SK-N-SH (cell line): ENCODE measurements around the gene KCNJ10. TPM values are rescaled to one million over a fixed set of nuclear protein-coding genes. Genes with fewer than 3 reads are reported as not detected.

Experiments
- CTCF ChIA-PET: fragments of 300-600, 350-600 bp; formaldehyde crosslinking; extraction: SDS; loops from one replicate; lab custom pipeline; 2021; lab: Yijun Ruan, JAX
- POLR2A ChIA-PET: fragments of 350-600 bp; sonication (Branson Sonifier 250); formaldehyde crosslinking; extraction: SDS; loops from one replicate; lab custom pipeline; 2020; ENCODE audit warnings: antibody characterized with exemption, inconsistent platforms; lab: Yijun Ruan, JAX
- DNase-seq: peaks from one replicate; pipeline ENCODE4 v3.0.0; 2012
- H2AFZ ChIP-seq: fragments of 200-600 bp; sonication (generic); 2 replicates; pipeline ENCODE4 v1.8.1; 2016; ENCODE audit warnings: antibody characterized with exemption, mild to moderate bottlenecking, low read depth
- H3F3A ChIP-seq: fragments of 200-600 bp; sonication (generic); replicated peaks from 2 replicates; pipeline ENCODE3; 2016; ENCODE audit warnings: antibody characterized with exemption, mild to moderate bottlenecking; ENCODE audit not compliant: insufficient read depth
- H3K27ac ChIP-seq, 2 experiments: fragments of 200-500 bp in 1 of 2; fragments of 200-600 bp in 1 of 2; sonication (Bioruptor generic) in 1 of 2; sonication (generic), shearing (Covaris generic) in 1 of 2; 2 replicates each; pipeline versions ENCODE4 v1.5.1 to v1.6.1; 2014 to 2016; ENCODE audit warnings: low read depth in 2 of 2, inconsistent platforms in 1 of 2, low read length in 1 of 2, mild to moderate bottlenecking in 1 of 2, mixed read lengths in 1 of 2
- H3K27me3 ChIP-seq: fragments of 200-600 bp; sonication (generic), shearing (Covaris generic); 2 replicates; pipeline ENCODE4 v1.6.1; 2016; ENCODE audit warnings: mixed run types; ENCODE audit not compliant: insufficient read depth
- H3K36me3 ChIP-seq, 2 experiments: fragments of 200-500 bp in 1 of 2; fragments of 200-600 bp in 1 of 2; sonication (Bioruptor generic) in 1 of 2; sonication (generic) in 1 of 2; replicated peaks in 1 of 2; 2 replicates each; pipeline versions ENCODE3 to v1.5.1; 2014 to 2016; ENCODE audit warnings: low read length in 1 of 2, mild to moderate bottlenecking in 1 of 2; ENCODE audit not compliant: insufficient read depth in 2 of 2, control insufficient read depth in 1 of 2
- H3K4me1 ChIP-seq, 2 experiments: fragments of 200-500 bp in 1 of 2; fragments of 200-600 bp in 1 of 2; sonication (Bioruptor generic) in 1 of 2; sonication (generic), shearing (Covaris generic) in 1 of 2; 2 replicates each; pipeline versions ENCODE4 v1.5.1 to v1.6.1; 2014 to 2016; ENCODE audit warnings: low read depth in 1 of 2, low read length in 1 of 2, mixed run types in 1 of 2; ENCODE audit not compliant: insufficient read depth in 2 of 2, control insufficient read depth in 1 of 2
- H3K4me2 ChIP-seq: fragments of 200-600 bp; sonication (generic), shearing (Covaris generic); 2 replicates; pipeline ENCODE4 v1.6.1; 2017; ENCODE audit warnings: mixed run types
- H3K4me3 ChIP-seq, 2 experiments: fragments of 200-500 bp in 1 of 2; fragments of 200-600 bp in 1 of 2; sonication (Bioruptor generic) in 1 of 2; sonication (generic), shearing (Covaris generic) in 1 of 2; 2 replicates each; pipeline versions ENCODE4 v1.5.1 to v1.8.1; 2014 to 2016; ENCODE audit warnings: low read depth in 2 of 2, inconsistent platforms in 1 of 2, low read length in 1 of 2, mild to moderate bottlenecking in 1 of 2, mixed read lengths in 1 of 2, moderate library complexity in 1 of 2
- H3K79me2 ChIP-seq: fragments of 200-600 bp; sonication (generic); 2 replicates; pipeline ENCODE4 v1.8.1; 2017; ENCODE audit warnings: mild to moderate bottlenecking; ENCODE audit not compliant: insufficient read depth
- H3K9ac ChIP-seq: fragments of 200-600 bp; sonication (generic); 2 replicates; pipeline ENCODE4 v1.6.1; 2017; ENCODE audit warnings: mixed run types
- H3K9me2 ChIP-seq: fragments of 200-600 bp; sonication (generic); 2 replicates; pipeline ENCODE4 v1.6.1; 2017; ENCODE audit warnings: mixed run types
- H3K9me3 ChIP-seq: fragments of 200-600 bp; sonication (generic); 2 replicates; pipeline ENCODE4 v1.6.1; 2017; ENCODE audit warnings: mixed run types, mild to moderate bottlenecking, moderate library complexity
- H4K20me1 ChIP-seq: fragments of 200-600 bp; sonication (generic); 2 replicates; pipeline ENCODE4 v1.6.1; 2017; ENCODE audit warnings: mild to moderate bottlenecking, mixed run types; ENCODE audit not compliant: insufficient read depth
- CHD2 ChIP-seq: fragments of 150-350 bp; IDR thresholded peaks from 2 replicates; pipeline ENCODE4 v1.6.1; 2018; ENCODE audit warnings: low read length; ENCODE audit not compliant: partially characterized antibody
- ELF1 ChIP-seq: IDR thresholded peaks from 2 replicates; pipeline ENCODE4 v1.4.0; 2012
- EP300 ChIP-seq, 2 experiments: IDR thresholded peaks; 2 replicates each; pipeline versions ENCODE4 v1.4.0 to v1.6.1; 2012; ENCODE audit warnings: borderline replicate concordance in 1 of 2, low read depth in 1 of 2, low read length in 1 of 2
- FOSL2 ChIP-seq: IDR thresholded peaks from 2 replicates; pipeline ENCODE4 v1.4.0; 2012; ENCODE audit warnings: low read depth, mild to moderate bottlenecking, moderate library complexity, borderline replicate concordance
- FOXJ3 ChIP-seq: sonication (generic); formaldehyde crosslinking; IDR thresholded peaks from 2 replicates; pipeline ENCODE4 v1.5.1; 2020; ENCODE audit warnings: mild to moderate bottlenecking, missing genetic modification reagents
- FOXM1 ChIP-seq: IDR thresholded peaks from 2 replicates; pipeline ENCODE4 v1.4.0; 2012; ENCODE audit warnings: low read depth, mild to moderate bottlenecking
- MEF2A ChIP-seq: IDR thresholded peaks from 2 replicates; pipeline ENCODE4 v1.4.0; 2012; ENCODE audit warnings: low read depth, borderline replicate concordance
- RAD21 ChIP-seq: IDR thresholded peaks from 2 replicates; pipeline ENCODE4 v1.6.1; 2012; ENCODE audit warnings: mild to moderate bottlenecking, low read length
- RCOR1 ChIP-seq: fragments of 150-350 bp; IDR thresholded peaks from 2 replicates; pipeline ENCODE4 v1.6.1; 2017; ENCODE audit warnings: antibody characterized with exemption, low read length
- RFX5 ChIP-seq: IDR thresholded peaks from 2 replicates; pipeline ENCODE4 v1.6.1; 2012; ENCODE audit warnings: mild to moderate bottlenecking, improper control_type of control experiment, low read length
- RXRA ChIP-seq: IDR thresholded peaks from 2 replicates; pipeline ENCODE4 v1.4.0; 2012; ENCODE audit warnings: low read depth, mild to moderate bottlenecking, borderline replicate concordance
- SIN3A ChIP-seq: IDR thresholded peaks from 2 replicates; pipeline ENCODE4 v1.6.1; 2012; ENCODE audit warnings: low read depth, mild to moderate bottlenecking, low read length, moderate library complexity, borderline replicate concordance
- SMC3 ChIP-seq: IDR thresholded peaks from 2 replicates; pipeline ENCODE4 v1.6.1; 2012; ENCODE audit warnings: low read depth, low read length, improper control_type of control experiment
- WGBS: methylation state at CpG from one replicate; pipeline ENCODE4 v1.1.6; 2017; ENCODE audit warnings: low lambda C conversion rate; 5-methylcytosine and 5-hydroxymethylcytosine counted together
- polyA plus RNA-seq, 3 experiments: library from polyadenylated mRNA; depleted of rRNA; stranded (reverse); fragments of >200 nt; gene quantifications; 2 replicates each; pipeline ENCODE4 v1.2.3, GENCODE V29; 2012
- TF ChIP-seq, protein P1 (sequence below): fragments of 200-600 bp; sonication (generic); IDR thresholded peaks from 2 replicates; pipeline ENCODE4 v1.6.1; 2017; ENCODE audit warnings: antibody characterized with exemption, mild to moderate bottlenecking, moderate library complexity
- TF ChIP-seq, protein P2 (sequence below): IDR thresholded peaks from 2 replicates; pipeline ENCODE4 v1.4.0; 2012; ENCODE audit warnings: low read depth, borderline replicate concordance
- TF ChIP-seq, protein P3 (sequence below): IDR thresholded peaks from 2 replicates; pipeline ENCODE4 v1.6.1; 2012; ENCODE audit warnings: mild to moderate bottlenecking, low read depth, low read length, moderate library complexity
- TF ChIP-seq, protein P4 (sequence below): IDR thresholded peaks from 2 replicates; pipeline ENCODE4 v1.4.0; 2012; ENCODE audit warnings: low read depth

KCNJ10 gene
- polyA plus RNA-seq, 1 of the 3 experiments (the other 2 are of a cell fraction) = not detected

DNA sequence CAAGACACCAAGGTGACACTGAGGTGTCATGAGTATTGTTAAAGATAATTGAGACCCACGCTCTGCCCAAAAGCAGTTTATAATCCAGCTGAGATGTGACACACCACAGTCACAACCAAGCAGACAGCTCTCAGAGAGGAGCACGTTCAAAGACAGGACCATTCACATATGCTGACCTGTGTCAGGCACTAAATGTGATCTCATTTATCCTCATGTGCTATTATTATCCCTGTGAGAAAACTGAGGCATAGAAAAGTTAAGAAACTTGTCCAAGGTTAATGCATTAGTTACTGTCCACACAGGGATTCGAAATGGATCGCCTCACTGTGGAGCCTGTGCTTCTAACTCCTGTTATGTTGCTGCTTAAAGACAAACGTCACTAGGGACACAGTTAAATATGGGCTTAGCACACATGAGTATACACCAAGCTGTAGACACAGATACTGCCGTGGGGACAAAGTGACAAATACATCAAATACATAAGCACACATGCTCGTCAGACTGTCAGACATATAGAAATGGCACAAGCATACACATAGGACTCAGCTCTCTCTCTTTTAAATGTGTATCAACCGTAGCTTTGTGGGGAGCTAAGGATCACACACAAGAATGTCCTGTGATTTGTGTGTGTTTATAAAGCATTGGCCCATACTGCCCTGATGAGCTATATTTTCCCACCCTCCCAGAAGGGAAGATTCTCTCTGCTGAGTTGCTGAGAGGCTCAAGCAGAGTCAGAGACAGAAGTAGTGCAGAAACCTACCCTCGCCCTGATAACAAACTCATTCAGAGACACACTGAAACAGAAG lies 32.0 kb upstream of the KCNJ10 start:
- Histone ChIP-seq H3K27me3 (no peaks in the 10 kb centered on the region), H4K20me1 (no peaks in the 10 kb centered on the region), H3K9me3 (no peaks in the 10 kb centered on the region), H3K27ac (no peak overlapping the region), H3K4me2 (no peak overlapping the region), H3K9ac (no peak overlapping the region), H3K36me3 (no peaks in the 10 kb centered on the region), H2AFZ (0 out of 2 replicates have a peak overlapping the region, but pooled peaks have one; percentile 84), H3F3A (peaks cover 11% of the 10 kb centered on the region), H3K4me1 (peaks cover 7 to 25% of the 10 kb centered on the region in 2 experiments; a peak in 1 of 4 replicates), H3K9me2 (no peaks in the 10 kb centered on the region), H3K79me2 (no peaks in the 10 kb centered on the region), H3K4me3 (no peak overlapping the region)
- ChIA-PET CTCF (interaction anchor here (0.7 to 6.8 kb wide), 54 partner anchors 9 to 300 kb away, joined by 3 to 105 read pairs (median 5); partner anchors contain the start of genes ATP1A2, CASQ1, DCAF8 and PEX19), POLR2A (interaction anchor here (0.6 to 2.0 kb wide), 2 partner anchors 117 to 150 kb away, joined by 3 to 8 read pairs; no protein-coding TSS in a partner anchor)
- no peak for TF ChIP-seq RFX5
- 0 out of 2 replicates have a peak, but pooled peaks have one; percentile 3 for TF ChIP-seq FOXJ3
- WGBS = 67% methylated on average over 9 of the region's 9 CpGs
- no peak for DNase-seq

DNA sequence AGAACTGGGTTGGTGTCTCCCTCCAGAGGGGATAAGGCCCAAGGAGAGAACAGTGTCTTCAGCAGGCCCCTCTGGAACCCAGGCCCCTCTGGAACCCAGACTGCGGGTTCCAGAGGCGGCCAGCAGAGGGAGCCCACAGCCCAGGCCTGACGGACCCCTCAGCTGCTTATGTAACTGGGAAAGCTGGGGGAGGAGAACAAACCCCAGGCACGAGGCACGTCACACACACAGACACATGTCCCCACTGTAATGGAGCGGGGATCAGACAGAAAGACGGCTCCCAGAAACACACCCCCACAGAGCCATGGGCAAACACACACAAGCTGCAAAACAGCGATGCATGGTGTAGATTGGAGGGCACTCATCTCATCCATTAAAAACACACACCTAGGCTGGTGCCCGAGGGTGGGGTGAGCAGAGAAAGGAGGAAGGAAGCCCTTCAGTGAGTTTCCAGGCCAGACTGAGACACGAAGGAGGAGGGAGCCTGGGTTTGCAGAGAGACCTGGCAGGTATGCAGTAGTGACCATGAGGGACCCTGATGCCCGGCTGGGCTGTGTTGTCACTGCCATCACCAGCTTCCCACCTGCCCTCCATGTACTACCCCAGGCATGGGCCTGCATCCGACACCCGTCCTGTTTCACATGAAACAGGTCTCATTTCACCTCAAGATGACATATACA lies 31.2 kb upstream of the KCNJ10 start:
- peak overlapping the region; percentile 84; the same call in 1 of the 2 replicates for H2AFZ ChIP-seq
- H3K4me2 ChIP-seq = peak overlapping the region; percentile 65; the same call in 1 of the 2 replicates
- H3K79me2 ChIP-seq = no peaks in the 10 kb centered on the region
- H3K27me3 ChIP-seq = no peaks in the 10 kb centered on the region
- ChIA-PET CTCF (interaction anchor here (0.6 to 6.8 kb wide), 67 partner anchors 9 to 306 kb away, joined by 3 to 105 read pairs (median 4); partner anchors contain the start of genes ATP1A2, CASQ1, DCAF8 and PEX19), POLR2A (interaction anchor here (0.6 to 2.0 kb wide), 2 partner anchors 118 to 151 kb away, joined by 3 to 8 read pairs; no protein-coding TSS in a partner anchor)
- 20% methylated on average over 11 of the region's 13 CpGs for WGBS
- no peak overlapping the region; the same call in 1 of the 2 replicates for H3K9ac ChIP-seq
- no peak overlapping the region; a peak in 1 of 4 replicates for H3K4me3 ChIP-seq
- H3K36me3 ChIP-seq = no peaks in the 10 kb centered on the region
- H3K9me2 ChIP-seq = no peaks in the 10 kb centered on the region
- no peaks in the 10 kb centered on the region for H3K9me3 ChIP-seq
- no peaks in the 10 kb centered on the region for H4K20me1 ChIP-seq
- DNase-seq = peak; percentile 86
- H3K27ac ChIP-seq = no peak overlapping the region
- H3F3A ChIP-seq = peaks cover 11% of the 10 kb centered on the region
- peaks cover 7 to 31% of the 10 kb centered on the region in 2 experiments; a peak in 1 of 4 replicates for H3K4me1 ChIP-seq
- TF ChIP-seq, protein P1, sequence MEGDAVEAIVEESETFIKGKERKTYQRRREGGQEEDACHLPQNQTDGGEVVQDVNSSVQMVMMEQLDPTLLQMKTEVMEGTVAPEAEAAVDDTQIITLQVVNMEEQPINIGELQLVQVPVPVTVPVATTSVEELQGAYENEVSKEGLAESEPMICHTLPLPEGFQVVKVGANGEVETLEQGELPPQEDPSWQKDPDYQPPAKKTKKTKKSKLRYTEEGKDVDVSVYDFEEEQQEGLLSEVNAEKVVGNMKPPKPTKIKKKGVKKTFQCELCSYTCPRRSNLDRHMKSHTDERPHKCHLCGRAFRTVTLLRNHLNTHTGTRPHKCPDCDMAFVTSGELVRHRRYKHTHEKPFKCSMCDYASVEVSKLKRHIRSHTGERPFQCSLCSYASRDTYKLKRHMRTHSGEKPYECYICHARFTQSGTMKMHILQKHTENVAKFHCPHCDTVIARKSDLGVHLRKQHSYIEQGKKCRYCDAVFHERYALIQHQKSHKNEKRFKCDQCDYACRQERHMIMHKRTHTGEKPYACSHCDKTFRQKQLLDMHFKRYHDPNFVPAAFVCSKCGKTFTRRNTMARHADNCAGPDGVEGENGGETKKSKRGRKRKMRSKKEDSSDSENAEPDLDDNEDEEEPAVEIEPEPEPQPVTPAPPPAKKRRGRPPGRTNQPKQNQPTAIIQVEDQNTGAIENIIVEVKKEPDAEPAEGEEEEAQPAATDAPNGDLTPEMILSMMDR = peak; percentile 95
- TF ChIP-seq, protein P2, sequence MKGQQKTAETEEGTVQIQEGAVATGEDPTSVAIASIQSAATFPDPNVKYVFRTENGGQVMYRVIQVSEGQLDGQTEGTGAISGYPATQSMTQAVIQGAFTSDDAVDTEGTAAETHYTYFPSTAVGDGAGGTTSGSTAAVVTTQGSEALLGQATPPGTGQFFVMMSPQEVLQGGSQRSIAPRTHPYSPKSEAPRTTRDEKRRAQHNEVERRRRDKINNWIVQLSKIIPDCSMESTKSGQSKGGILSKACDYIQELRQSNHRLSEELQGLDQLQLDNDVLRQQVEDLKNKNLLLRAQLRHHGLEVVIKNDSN = no peak
- TF ChIP-seq RCOR1 (peak; percentile 32; the same call in 1 of the 2 replicates), SIN3A (peak; percentile 65; the same call in 1 of the 2 replicates), RFX5 (peak; percentile 71; the same call in 1 of the 2 replicates), ELF1 (no peak), RXRA (no peak), FOXJ3 (0 out of 2 replicates have a peak, but pooled peaks have one; percentile 36), MEF2A (no peak), SMC3 (peak; percentile 90), CHD2 (peak; percentile 75), FOSL2 (no peak), RAD21 (peak; percentile 94), FOXM1 (no peak), EP300 (IDR thresholded peaks at IDR 0.05; ENCODE audit: borderline replicate concordance in 1 of 2, low read depth in 1 of 2, low read length in 1 of 2) (no peak)
- TF ChIP-seq, protein P3, sequence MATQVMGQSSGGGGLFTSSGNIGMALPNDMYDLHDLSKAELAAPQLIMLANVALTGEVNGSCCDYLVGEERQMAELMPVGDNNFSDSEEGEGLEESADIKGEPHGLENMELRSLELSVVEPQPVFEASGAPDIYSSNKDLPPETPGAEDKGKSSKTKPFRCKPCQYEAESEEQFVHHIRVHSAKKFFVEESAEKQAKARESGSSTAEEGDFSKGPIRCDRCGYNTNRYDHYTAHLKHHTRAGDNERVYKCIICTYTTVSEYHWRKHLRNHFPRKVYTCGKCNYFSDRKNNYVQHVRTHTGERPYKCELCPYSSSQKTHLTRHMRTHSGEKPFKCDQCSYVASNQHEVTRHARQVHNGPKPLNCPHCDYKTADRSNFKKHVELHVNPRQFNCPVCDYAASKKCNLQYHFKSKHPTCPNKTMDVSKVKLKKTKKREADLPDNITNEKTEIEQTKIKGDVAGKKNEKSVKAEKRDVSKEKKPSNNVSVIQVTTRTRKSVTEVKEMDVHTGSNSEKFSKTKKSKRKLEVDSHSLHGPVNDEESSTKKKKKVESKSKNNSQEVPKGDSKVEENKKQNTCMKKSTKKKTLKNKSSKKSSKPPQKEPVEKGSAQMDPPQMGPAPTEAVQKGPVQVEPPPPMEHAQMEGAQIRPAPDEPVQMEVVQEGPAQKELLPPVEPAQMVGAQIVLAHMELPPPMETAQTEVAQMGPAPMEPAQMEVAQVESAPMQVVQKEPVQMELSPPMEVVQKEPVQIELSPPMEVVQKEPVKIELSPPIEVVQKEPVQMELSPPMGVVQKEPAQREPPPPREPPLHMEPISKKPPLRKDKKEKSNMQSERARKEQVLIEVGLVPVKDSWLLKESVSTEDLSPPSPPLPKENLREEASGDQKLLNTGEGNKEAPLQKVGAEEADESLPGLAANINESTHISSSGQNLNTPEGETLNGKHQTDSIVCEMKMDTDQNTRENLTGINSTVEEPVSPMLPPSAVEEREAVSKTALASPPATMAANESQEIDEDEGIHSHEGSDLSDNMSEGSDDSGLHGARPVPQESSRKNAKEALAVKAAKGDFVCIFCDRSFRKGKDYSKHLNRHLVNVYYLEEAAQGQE = 0 out of 2 replicates have a peak, but pooled peaks have one; percentile 24
- TF ChIP-seq, protein P4, sequence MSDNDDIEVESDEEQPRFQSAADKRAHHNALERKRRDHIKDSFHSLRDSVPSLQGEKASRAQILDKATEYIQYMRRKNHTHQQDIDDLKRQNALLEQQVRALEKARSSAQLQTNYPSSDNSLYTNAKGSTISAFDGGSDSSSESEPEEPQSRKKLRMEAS = peak; percentile 77; the same call in 1 of the 2 replicates
